Panc1 (cell line): Measurements from ENCODE around the gene SPDYE6. TPM values are rescaled to one million over a fixed set of nuclear protein-coding genes. Genes with fewer than 3 reads are reported as not detected.

ENCODE experiments used
- ATAC-seq: fragments of 200-7000 bp; cut with Tn5 transposase; 2 replicates; pipeline ENCODE4 v1.9.1; 2020; ENCODE audit warnings: mild to moderate bottlenecking, moderate library complexity
- BruUV-seq: library from RNA; stranded (reverse); fragments of 400-500 nt; replicated peaks from 2 replicates; lab custom pipeline; 2021; lab: Mats Ljungman, UMichigan
- CTCF ChIA-PET: fragments of 300-600 bp; sonication (Branson Sonifier 250); formaldehyde crosslinking; loops from one replicate; lab custom pipeline; 2022; ENCODE audit warnings: antibody characterized with exemption; lab: Charles Lee
- POLR2A ChIA-PET: fragments of 300-600 bp; sonication (Branson Sonifier 250); formaldehyde crosslinking; loops from one replicate; lab custom pipeline; 2022; ENCODE audit warnings: antibody characterized with exemption; lab: Charles Lee
- DNase-seq: peaks from one replicate; pipeline ENCODE4 v3.0.0-alpha.2; 2010; ENCODE audit warnings: low read depth, low spot score
- H3K27ac ChIP-seq: 2 replicates; pipeline ENCODE4 v1.5.1; 2011; ENCODE audit warnings: mild to moderate bottlenecking, low read length, inconsistent platforms
- H3K27me3 ChIP-seq: fragments of 200-500 bp; sonication (Bioruptor generic); 2 replicates; pipeline ENCODE4 v1.6.0; 2014; ENCODE audit warnings: low read length, inconsistent platforms; ENCODE audit not compliant: control insufficient read depth, insufficient read depth
- H3K36me3 ChIP-seq: fragments of 200-500 bp; sonication (Bioruptor generic); 2 replicates; pipeline ENCODE4 v1.5.1; 2014; ENCODE audit warnings: inconsistent platforms, mild to moderate bottlenecking, low read length, moderate library complexity; ENCODE audit not compliant: control insufficient read depth, insufficient read depth
- H3K4me1 ChIP-seq: 2 replicates; pipeline ENCODE4 v1.5.1; 2011; ENCODE audit warnings: inconsistent platforms, mild to moderate bottlenecking, low read length, moderate library complexity; ENCODE audit not compliant: control insufficient read depth, insufficient read depth
- H3K4me3 ChIP-seq, 2 experiments: 2 replicates each; pipeline ENCODE4 v1.5.1; 2011 to 2012; ENCODE audit warnings: low read depth in 2 of 2, low read length in 2 of 2, mild to moderate bottlenecking in 2 of 2, inconsistent platforms in 1 of 2, moderate library complexity in 1 of 2
- H3K9me3 ChIP-seq: fragments of 200-500 bp; sonication (Bioruptor generic); 2 replicates; pipeline ENCODE4 v1.5.1; 2014; ENCODE audit warnings: low read depth, mild to moderate bottlenecking, inconsistent platforms, low read length, moderate library complexity; ENCODE audit not compliant: control insufficient read depth, insufficient read depth
- POLR2AphosphoS5 ChIP-seq: IDR thresholded peaks from 2 replicates; pipeline ENCODE4 v1.6.1; 2012; ENCODE audit warnings: mild to moderate bottlenecking, low read depth, low read length, moderate library complexity
- SIN3A ChIP-seq: IDR thresholded peaks from 2 replicates; pipeline ENCODE4 v1.6.1; 2012; ENCODE audit warnings: low read depth, mild to moderate bottlenecking, low read length, moderate library complexity, borderline replicate concordance; ENCODE audit not compliant: insufficient read depth
- TCF7L2 ChIP-seq: IDR thresholded peaks from 2 replicates; pipeline ENCODE4 v1.6.1; 2011; ENCODE audit warnings: mild to moderate bottlenecking, low read depth, low read length, inconsistent platforms
- in situ Hi-C: cut with HindIII; loops from 2 replicates; pipeline ENCODE4 v1.10.0; 2016; ENCODE audit warnings: low sequenced_read_pairs, low pct_unique_long_range_greater_than_20kb
- intact Hi-C: fragments of 100-400 bp; cut with micrococcal nuclease; formaldehyde crosslinking; loops from one replicate; pipeline ENCODE4 v1.10.0; 2022; ENCODE audit not compliant: unreplicated experiment
- total RNA-seq: library from RNA; stranded (reverse); gene quantifications from one replicate; pipeline ENCODE4 v1.2.1, GENCODE V29; 2021; ENCODE audit not compliant: unreplicated experiment
- TF ChIP-seq, protein P1 (sequence below), 2 experiments: IDR thresholded peaks; 2 replicates each; pipeline ENCODE4 v1.6.1; 2011 to 2012; ENCODE audit warnings: low read depth in 2 of 2, control low read depth in 1 of 2, low read length in 1 of 2, mild to moderate bottlenecking in 1 of 2, moderate library complexity in 1 of 2; ENCODE audit not compliant: insufficient read depth in 1 of 2
- TF ChIP-seq, protein P2 (sequence below): fragments of 450-650 bp; IDR thresholded peaks from 2 replicates; pipeline ENCODE4 v1.5.1; 2017; ENCODE audit warnings: mild to moderate bottlenecking

Gene SPDYE6
- total RNA-seq, 1 experiment from 2014 or later, result not detected

GRCh38 chr7:102398543-102398942 lies 42.3 kb upstream of the SPDYE6 start:
- ChIA-PET CTCF (no interaction called here), POLR2A (interaction anchor here (0.7 kb wide), 1 partner anchor 185 kb away, joined by 3 read pairs; no protein-coding TSS in a partner anchor)
- Histone ChIP-seq H3K27ac (no peak overlapping the region), H3K4me1 (peaks cover 6% of the 10 kb centered on the region; the same call in 1 of the 2 replicates), H3K36me3 (peaks cover 7% of the 10 kb centered on the region), H3K27me3 (no peaks in the 10 kb centered on the region), H3K9me3 (no peaks in the 10 kb centered on the region), H3K4me3 (no peak overlapping the region)
- no TSS peak for BruUV-seq
- in situ Hi-C loops (no loop called here), intact Hi-C loops (no loop called here)
- TF ChIP-seq POLR2AphosphoS5, result no peak
- TF ChIP-seq, protein P1, sequence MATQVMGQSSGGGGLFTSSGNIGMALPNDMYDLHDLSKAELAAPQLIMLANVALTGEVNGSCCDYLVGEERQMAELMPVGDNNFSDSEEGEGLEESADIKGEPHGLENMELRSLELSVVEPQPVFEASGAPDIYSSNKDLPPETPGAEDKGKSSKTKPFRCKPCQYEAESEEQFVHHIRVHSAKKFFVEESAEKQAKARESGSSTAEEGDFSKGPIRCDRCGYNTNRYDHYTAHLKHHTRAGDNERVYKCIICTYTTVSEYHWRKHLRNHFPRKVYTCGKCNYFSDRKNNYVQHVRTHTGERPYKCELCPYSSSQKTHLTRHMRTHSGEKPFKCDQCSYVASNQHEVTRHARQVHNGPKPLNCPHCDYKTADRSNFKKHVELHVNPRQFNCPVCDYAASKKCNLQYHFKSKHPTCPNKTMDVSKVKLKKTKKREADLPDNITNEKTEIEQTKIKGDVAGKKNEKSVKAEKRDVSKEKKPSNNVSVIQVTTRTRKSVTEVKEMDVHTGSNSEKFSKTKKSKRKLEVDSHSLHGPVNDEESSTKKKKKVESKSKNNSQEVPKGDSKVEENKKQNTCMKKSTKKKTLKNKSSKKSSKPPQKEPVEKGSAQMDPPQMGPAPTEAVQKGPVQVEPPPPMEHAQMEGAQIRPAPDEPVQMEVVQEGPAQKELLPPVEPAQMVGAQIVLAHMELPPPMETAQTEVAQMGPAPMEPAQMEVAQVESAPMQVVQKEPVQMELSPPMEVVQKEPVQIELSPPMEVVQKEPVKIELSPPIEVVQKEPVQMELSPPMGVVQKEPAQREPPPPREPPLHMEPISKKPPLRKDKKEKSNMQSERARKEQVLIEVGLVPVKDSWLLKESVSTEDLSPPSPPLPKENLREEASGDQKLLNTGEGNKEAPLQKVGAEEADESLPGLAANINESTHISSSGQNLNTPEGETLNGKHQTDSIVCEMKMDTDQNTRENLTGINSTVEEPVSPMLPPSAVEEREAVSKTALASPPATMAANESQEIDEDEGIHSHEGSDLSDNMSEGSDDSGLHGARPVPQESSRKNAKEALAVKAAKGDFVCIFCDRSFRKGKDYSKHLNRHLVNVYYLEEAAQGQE (IDR thresholded peaks at IDR 0.05; ENCODE audit: insufficient read depth in 1 of 2, low read depth in 2 of 2, low read length in 1 of 2), result no peak
- TF ChIP-seq, protein P2, sequence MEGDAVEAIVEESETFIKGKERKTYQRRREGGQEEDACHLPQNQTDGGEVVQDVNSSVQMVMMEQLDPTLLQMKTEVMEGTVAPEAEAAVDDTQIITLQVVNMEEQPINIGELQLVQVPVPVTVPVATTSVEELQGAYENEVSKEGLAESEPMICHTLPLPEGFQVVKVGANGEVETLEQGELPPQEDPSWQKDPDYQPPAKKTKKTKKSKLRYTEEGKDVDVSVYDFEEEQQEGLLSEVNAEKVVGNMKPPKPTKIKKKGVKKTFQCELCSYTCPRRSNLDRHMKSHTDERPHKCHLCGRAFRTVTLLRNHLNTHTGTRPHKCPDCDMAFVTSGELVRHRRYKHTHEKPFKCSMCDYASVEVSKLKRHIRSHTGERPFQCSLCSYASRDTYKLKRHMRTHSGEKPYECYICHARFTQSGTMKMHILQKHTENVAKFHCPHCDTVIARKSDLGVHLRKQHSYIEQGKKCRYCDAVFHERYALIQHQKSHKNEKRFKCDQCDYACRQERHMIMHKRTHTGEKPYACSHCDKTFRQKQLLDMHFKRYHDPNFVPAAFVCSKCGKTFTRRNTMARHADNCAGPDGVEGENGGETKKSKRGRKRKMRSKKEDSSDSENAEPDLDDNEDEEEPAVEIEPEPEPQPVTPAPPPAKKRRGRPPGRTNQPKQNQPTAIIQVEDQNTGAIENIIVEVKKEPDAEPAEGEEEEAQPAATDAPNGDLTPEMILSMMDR, result no peak
- no peak for TF ChIP-seq SIN3A
- no peak for TF ChIP-seq TCF7L2
- DNase-seq, result no peak
- ATAC-seq, result no peak

GRCh38 chr7:102396710-102397019 lies 40.4 kb upstream of the SPDYE6 start:
- ATAC-seq (peak; percentile 1; the same call in 1 of the 2 replicates), DNase-seq (no peak)
- in situ Hi-C loops (no loop called here), intact Hi-C loops (no loop called here)
- H3K9me3 ChIP-seq, result no peaks in the 10 kb centered on the region
- no TSS peak for BruUV-seq
- TF ChIP-seq, protein P2, result no peak
- TF ChIP-seq, protein P1 (IDR thresholded peaks at IDR 0.05; ENCODE audit: insufficient read depth in 1 of 2, low read depth in 2 of 2, low read length in 1 of 2), result no peak
- TF ChIP-seq SIN3A (no peak), TCF7L2 (no peak), POLR2AphosphoS5 (no peak)
- POLR2A ChIA-PET, result no interaction called here
- peaks cover 7% of the 10 kb centered on the region for H3K36me3 ChIP-seq
- H3K27me3 ChIP-seq, result no peaks in the 10 kb centered on the region
- H3K4me1 ChIP-seq, result peaks cover 6% of the 10 kb centered on the region; the same call in 1 of the 2 replicates
- H3K4me3 ChIP-seq, result peak overlapping the region; percentile 90 to 100
- peak overlapping the region; percentile 93 for H3K27ac ChIP-seq
- CTCF ChIA-PET, result interaction anchor here (1.0 kb wide), 1 partner anchor 8 kb away, joined by 7 read pairs; no protein-coding TSS in a partner anchor
